ENCODE data around the gene PPP4R4.

The PPP4R4 gene

GRCh38 chr14:94177806-94178205, 3.7 kb downstream of the PPP4R4 start:
- DNase-seq (ENCODE audit: low spot score) = no peak
- Histone ChIP-seq H3K4me3 (no peak overlapping the region), H3K27ac (no peak overlapping the region)
- no peak for TF ChIP-seq CTCF (IDR thresholded peaks at IDR 0.05)

GRCh38 chr14:94179244-94179643, 5.1 kb downstream of the PPP4R4 start:
- no peak for TF ChIP-seq CTCF (IDR thresholded peaks at IDR 0.05)
- Histone ChIP-seq H3K4me3 (no peak overlapping the region), H3K27ac (no peak overlapping the region)
- no peak for DNase-seq (ENCODE audit: low spot score)

GRCh38 chr14:94180655-94181271, 6.6 kb downstream of the PPP4R4 start:
- Histone ChIP-seq H3K27ac (no peak overlapping the region), H3K4me3 (no peak overlapping the region)
- TF ChIP-seq CTCF (IDR thresholded peaks at IDR 0.05) = peak; percentile 32
- no peak for DNase-seq (ENCODE audit: low spot score)

GRCh38 chr14:94181835-94182234, 7.7 kb downstream of the PPP4R4 start:
- Histone ChIP-seq H3K27ac (no peak overlapping the region), H3K4me3 (no peak overlapping the region)
- TF ChIP-seq CTCF (IDR thresholded peaks at IDR 0.05) = no peak
- DNase-seq (ENCODE audit: low spot score) = no peak

- Histone ChIP-seq H3K27ac (no peak overlapping the region), H3K4me3 (no peak overlapping the region)
- no peak for DNase-seq (ENCODE audit: low spot score)
- no peak for TF ChIP-seq CTCF (IDR thresholded peaks at IDR 0.05)
These were observed 18.4 kb downstream of the PPP4R4 start for GRCh38 chr14:94192536-94192935.

GRCh38 chr14:94193776-94194175, 19.7 kb downstream of the PPP4R4 start:
- no peak for TF ChIP-seq CTCF (IDR thresholded peaks at IDR 0.05)
- no peak overlapping the region for H3K4me3 ChIP-seq
- H3K27ac ChIP-seq = no peak overlapping the region
- DNase-seq (ENCODE audit: low spot score) = no peak

GRCh38 chr14:94196057-94196456, 21.9 kb downstream of the PPP4R4 start:
- no peak overlapping the region for H3K27ac ChIP-seq
- no peak for DNase-seq (ENCODE audit: low spot score)
- no peak for TF ChIP-seq CTCF (IDR thresholded peaks at IDR 0.05)
- H3K4me3 ChIP-seq = no peak overlapping the region

Measured in coronary artery (tissue), 2 donors.